Gastroesophageal sphincter (tissue), 3 donors: ENCODE measurements around the gene PANX2.

ENCODE experiments used
- CTCF ChIP-seq, 4 experiments: fragments of 200-600 bp in 2 of 4; fragments of 450-650 bp in 2 of 4; sonication (generic) in 1 of 4; IDR thresholded peaks; one replicate each; pipeline ENCODE4 v1.5.1; 2017 to 2019; ENCODE audit warnings: antibody characterized with exemption in 4 of 4, mild to moderate bottlenecking in 2 of 4, moderate library complexity in 2 of 4
- POLR2A ChIP-seq, 2 donors: fragments of 450-650 bp; IDR thresholded peaks; one replicate each; pipeline ENCODE4 v1.6.1; 2017; ENCODE audit warnings: antibody characterized with exemption in 2 of 2, mild to moderate bottlenecking in 2 of 2, moderate library complexity in 1 of 2
- POLR2AphosphoS5 ChIP-seq: sonication (generic); formaldehyde crosslinking; IDR thresholded peaks from one replicate; pipeline ENCODE4 v1.6.1; 2017; ENCODE audit warnings: antibody characterized with exemption

GRCh38 chr22:50174382-50175190 lies 4.1 kb downstream of the PANX2 start:
- TF ChIP-seq CTCF (IDR thresholded peaks at IDR 0.05) (no peak), POLR2A (IDR thresholded peaks at IDR 0.05) (no peak), POLR2AphosphoS5 (no peak)
